GM18870 (cell line): ENCODE measurements around the gene CETN1.

ENCODE experiments used
- ATAC-seq: cut with Tn5 transposase; IDR thresholded peaks from one replicate; pipeline ENCODE4 v1.9.1; 2021; ENCODE audit warnings: moderate library complexity; ENCODE audit not compliant: unreplicated experiment

CETN1 gene

DNA sequence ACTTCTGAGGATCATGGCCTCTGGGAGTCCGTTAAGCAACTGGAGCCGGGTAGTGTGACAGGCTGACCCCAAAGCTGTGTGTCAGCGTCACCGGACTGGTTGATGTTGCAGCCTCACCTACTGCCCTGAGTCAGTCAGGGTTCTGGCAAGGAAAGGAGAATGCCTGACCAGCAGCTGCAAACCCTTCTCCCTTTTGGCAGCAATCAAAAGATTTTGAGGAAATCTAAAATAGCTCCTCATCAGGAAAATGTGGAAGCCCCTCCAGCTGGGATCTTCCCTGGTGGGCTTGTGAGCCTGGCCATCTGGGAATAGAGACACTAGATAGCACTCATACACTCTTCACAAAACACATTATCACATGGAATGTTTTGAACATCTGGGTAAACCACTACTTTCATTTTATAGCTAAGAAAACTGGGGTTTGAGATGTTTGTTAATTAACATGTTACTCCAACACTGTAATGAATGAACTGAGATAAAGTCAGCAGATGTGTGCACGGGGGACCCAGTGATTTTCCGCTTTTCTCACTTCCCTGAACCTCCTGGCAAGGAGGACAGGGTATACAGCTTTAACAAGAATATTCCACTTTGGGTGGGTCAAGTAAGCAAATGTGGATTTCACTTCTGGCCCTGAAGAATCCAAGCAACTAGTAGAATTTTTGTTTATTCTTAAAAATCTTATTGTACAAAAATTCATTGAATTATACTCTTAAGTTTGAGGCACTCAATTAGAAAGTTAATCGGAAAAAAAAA, 41.3 kb downstream of the CETN1 start:
- ATAC-seq: no peak

DNA sequence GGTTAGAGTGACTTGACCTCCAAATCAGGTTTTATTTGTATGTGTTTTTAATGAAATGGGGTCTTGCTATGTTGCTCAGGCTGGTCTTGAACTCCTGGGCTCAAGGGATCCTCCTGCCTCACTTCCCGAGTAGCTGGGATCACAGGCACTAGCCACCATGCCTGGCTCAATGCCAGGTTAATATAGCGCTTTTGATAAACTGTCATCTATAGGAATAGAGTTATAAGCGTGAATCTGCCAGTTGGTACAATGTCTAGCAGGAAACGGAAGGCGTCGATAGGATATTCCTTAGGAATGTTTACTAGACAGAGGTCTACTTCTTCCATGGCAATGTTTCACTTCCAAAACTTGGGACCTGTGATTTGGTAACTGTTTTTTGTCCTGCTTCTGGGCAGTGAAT, 42.1 kb downstream of the CETN1 start:
- ATAC-seq: no peak

GRCh38 chr18:623761-624620, 43.8 kb downstream of the CETN1 start:
- no peak for ATAC-seq

DNA sequence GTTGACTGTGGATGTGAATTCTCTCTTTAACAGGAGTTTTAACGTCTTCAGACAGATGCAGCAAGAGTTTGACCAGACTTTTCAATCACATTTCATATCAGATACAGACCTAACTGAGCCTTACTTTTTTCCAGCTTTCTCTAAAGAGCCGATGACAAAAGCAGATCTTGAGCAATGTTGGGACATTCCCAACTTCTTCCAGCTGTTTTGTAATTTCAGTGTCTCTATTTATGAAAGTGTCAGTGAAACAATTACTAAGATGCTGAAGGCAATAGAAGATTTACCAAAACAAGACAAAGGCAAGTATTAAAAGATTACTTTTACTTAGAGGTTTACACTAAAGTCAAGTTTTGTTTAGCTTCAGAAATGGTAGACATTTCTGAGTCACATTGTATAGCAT, 47.1 kb downstream of the CETN1 start:
- no peak for ATAC-seq

GRCh38 chr18:629269-630150, 49.3 kb downstream of the CETN1 start:
- no peak for ATAC-seq

- ATAC-seq: no peak
Observed at GRCh38 chr18:631560-631959, 51.4 kb downstream of the CETN1 start.
